GM19452 (cell line): ENCODE data around the gene ZIC4.

Experiments used
- ATAC-seq: cut with Tn5 transposase; IDR thresholded peaks from one replicate; pipeline ENCODE4 v1.9.1; 2021; ENCODE audit not compliant: unreplicated experiment

The ZIC4 gene

DNA sequence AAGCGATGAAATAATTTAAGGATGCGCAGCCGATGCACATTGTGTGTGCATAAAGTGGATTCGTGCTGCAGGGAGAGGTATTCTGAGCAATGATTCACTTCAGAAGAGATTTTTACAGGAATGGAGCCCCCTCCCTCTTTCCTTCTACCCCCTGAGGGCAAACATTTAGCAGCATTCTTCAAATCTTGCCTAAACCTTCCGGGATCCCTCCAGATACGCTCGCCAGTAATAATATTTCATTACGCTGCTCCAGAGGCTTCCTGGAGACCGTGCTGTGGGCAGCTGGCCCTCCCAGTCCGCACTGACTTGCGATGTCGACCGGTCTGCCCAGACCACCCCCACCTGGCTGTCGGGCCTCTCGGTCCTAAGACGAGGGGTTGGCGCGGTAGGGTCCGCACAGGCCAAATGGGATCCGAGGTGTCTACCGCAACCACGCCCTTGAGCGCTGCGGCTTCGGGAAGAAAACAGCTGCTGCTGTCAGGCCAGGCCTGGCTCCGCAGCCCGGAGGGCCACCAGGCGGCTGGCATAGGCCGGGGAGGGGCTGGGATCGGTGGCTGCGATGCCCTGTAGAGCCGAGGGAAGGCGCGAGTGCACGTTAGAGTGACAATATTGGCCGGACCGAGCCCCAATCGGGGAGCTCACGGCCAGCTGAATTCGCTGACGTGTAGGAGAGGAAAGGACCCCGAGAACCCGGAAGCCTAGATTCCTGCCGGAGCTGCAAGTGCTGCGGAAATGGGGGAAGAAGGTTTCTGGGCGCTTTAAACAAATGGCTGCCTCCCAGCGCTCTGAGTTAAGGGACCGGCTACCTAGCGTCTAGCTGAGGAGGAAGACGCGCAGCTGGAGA lies 14.3 kb downstream of the ZIC4 start:
- no peak for ATAC-seq

DNA sequence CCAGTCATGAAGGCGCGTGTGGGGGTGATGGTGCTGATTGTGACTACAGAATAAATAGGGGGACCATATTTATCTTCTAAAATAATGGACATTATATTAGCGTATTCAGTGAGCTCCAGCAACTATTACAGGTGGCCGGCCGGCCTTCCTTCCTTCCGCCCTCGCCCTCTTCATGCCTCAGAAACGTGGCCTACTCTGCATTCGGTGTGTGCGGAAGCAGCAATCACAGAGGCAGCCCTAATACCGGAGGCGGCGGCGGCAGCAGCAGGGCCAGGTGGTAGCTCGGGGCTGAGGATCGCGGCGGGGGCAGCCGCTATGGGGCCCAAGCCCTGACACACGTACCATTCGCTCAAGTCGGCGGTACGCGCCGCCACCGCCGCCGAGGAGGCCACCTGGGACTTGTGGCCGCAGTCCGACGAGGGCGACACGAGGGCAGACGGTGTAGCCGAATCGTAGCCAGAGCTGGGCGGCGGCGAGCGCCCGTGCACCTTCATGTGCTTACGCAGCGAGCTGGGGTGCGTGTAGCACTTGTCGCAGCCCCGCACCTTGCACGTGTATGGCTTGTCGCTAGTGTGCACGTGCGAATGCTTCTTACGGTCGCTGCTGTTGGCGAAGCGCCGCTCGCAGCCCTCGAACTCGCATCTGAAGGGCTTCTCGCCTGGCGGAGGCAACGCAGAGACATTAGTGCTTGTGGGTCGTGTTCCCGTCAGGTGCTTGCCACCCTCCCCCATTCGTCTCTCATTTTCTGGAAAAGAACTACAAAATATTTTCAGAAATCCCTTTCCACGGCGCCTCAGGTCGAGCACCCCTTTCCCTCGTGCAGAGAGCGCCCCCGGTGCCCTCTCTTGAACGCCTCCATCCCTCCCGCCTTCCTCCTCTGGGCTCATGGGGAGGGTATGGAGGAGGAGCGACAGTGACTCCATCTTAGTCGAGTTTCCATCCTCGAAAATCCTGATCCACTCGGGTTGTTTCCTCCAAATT lies 15.5 kb downstream of the ZIC4 start:
- no peak for ATAC-seq

DNA sequence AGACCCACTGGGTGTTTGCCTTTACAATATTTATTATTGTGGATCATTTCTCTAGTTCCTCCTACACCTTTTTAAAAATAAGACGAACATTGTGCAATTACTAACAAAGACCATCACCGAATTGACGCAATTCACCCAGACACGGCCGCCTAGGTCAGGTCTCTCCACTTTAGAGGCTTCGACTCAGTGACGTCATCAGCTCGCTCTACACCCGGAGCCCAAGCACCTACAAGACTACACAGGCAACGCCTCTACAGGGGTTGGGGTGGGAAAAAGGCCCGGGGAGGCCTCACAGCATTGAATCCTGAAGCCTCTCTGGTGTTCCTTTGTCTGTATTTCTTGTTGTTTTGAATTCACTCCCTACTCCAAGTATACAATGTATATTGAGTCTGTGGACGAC lies 16.6 kb downstream of the ZIC4 start:
- ATAC-seq: no peak

DNA sequence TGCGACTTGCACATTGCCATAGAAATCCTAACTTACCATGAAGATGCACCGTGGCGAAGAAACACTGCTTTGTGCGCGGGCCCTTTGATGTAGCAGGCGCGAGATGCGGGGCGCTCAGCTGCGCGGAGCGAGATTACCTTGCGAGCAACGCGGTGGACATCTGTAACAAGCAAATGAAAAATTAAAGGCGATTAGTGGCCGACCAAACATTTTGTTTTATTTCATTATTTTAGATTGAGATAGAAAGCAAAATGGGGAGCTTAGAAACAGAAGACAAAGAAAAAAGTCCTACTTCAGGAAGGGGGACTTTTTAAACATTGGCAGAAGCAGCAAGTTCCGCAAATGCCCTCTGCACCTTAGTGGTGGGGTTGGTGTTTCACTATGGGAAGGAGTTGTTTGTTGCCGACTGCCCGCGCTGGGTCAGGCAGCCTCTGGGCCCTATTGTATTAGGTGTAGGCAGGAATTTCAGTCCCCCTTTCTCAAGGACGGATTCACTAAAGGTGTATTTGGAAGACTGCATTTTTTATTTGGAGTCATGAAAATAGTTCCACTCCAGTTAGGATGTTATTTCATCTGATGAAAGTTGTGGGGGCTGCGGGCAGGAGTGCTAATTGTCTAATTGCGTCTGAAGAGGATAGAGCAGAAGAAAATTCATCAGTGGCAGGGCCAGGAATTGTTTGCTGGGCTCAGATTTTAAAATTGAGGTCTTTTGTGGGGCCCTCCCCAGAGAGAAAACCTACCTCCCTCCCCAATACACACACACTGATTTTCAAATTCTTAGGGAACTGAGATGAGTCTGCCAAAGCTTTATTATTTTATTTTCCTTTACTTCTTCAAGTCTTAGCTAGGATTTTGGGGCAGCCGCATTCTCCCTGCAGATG lies 17.4 kb downstream of the ZIC4 start:
- no peak for ATAC-seq

DNA sequence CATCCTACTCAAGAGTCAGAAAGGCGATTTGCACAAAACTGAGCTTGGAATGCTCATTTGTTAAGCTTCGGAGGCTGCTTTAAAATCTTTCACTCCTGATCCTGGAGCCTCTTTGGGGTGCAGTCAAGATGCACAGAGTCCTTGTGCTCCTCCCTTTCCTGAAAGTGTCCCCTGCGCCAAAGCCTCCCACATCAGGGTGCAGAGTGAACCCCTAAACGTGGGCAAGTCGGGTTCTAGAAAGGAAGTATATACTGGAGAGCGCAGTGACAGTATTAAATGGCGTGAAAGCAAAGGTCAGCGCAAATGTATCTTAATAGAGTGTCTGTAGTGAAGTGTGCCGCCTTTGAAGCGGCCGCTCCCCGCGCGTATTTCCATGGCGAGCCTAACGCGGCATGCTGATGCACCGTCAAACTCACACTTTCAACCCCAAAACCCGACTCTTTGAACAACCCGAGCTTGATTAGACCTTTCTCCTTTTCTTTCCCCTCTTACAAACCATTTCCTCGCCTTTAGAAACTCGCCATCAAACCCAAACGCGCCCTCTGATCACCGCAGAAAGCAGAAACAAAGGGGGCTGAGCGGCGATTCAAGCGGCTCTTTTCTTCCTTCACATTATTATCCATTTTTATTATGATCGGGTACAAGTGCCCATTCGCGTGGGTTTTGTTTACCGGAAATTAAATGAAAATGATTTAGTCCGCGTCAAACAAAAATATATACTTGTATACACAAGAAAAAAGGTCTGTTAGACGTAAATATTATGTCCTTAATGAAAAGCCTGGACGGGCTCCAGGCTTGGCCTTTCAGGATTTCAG lies 18.3 kb downstream of the ZIC4 start:
- no peak for ATAC-seq

DNA sequence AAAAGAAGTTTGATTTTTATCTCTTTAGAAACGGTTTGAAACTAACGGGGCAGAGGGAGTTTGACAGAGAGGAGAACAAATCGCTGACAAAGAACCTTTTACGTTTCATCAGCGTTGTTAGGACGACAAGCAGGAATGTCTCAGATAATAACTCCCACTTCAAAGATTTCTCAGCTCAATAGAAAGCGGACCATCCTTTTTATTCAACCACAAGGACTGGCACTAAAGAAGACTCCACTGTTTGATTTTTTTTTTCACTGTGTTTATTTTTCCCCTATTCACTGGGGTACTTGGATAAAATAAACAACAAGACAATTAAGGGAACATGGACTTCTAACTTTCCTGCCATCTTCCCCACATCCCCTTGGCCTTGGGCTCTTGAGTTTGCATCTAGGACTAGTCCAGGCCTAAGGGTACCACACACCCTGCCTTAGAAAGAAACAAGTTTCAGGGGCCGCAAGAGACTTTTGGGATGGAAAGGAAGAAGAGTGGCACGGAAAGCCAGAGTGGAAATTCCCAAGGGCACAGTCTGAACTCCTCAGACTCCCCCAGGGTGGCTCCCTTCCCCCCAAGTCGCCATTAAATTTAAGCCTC lies 19.0 kb downstream of the ZIC4 start:
- no peak for ATAC-seq

DNA sequence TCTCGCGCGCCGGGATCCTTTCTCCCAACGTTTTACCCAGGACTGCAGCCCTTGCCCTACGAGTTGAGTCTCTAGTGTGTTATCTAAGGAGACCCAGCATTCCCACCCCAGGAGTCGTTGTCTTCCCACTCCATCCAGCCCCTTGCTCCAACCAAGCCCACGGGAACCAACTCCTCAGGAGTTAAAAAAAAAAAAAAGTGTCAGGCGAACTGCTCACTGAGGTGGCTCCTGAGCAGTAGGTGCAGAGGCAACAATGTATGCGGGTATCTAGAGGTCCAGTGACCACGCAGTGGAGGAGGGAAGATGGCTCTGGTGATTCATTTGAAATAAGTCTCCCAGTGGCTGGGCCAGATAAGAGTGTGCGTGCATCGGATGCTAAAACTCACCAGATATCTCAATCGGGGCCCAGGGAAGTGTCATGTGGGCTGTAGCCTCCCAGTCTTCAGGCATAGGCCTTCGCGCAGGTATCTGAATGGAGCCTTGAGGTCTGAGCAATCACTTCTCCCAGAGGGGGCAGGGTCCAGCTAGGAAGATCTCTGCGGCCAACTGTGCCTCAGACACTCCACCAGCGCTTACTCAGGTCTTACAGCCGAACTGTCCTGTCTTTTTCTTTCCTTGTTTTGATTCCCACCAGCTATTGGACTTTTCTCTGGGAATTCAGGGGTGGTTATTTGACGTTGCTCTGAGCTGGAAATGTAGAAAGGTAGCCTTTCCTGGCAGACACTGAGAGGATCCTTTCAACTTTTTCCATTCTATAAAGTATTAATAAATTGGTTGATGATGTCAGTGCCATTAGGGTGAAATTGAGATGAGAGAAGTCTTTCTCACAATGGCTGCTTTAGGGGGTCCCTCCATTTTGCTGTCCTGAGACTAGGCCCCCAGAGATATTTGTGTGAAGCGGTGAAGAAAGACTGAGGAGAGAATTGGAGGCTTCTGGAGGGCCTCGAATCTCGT lies 21.0 kb downstream of the ZIC4 start:
- no peak for ATAC-seq

DNA sequence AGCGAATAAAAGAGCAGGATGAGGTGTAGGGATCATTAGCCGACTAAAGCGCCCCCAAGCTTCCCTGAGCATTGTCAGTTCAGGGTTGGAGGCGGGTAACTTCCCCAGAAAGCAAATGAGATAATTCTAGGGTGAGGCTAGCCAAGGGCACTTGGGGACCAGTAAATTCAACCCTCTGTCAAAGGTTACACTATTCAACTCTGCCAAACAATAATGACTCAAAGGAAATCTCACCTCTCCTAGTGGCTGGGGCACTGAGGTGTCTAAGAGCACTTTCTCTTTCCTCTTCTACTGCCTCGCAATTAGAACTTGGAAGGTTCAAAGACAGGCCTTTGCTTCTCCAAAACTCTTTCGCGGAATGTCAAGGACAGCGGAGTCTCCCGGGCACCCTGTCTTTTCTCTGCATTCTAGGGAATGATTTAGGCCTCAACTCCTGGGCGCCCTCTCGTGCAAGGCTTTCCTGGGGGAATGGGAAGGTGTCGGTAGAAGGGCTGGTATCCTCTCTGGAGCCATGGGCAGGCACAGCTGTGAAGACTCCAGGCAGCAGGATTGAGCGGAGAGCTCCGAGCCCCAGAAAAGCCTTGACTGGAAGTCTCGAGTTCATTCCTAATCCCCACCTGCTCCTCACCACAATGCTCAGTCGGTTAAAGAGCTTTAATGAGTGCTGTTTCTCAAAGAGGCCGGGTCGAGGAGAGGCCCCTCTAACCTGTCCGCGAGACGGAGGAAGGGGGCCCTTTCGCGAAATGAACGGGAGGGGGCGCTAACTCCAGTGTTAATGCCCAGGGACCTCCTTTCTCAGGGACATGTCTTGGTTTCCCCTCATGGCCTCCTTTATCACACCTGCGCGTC lies 21.9 kb downstream of the ZIC4 start:
- ATAC-seq: no peak

DNA sequence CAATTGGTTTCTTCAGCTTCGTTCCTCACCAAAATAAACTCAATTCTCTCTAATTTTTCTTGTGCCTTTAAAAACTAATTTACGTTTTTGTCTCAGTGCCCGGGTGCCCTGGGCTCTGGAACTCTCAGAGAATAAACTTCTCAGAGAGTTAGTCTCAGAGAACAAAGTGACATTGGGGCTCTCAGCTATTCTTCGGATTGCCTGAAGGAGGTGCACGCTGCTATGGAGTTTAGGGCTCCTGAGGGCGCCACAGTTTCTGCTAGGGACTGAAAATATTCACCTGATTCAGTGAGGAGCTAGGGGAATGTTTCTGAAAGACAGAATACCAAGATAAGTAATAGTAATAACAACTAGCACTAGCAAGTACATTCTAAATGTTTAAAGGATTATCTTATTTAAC lies 22.7 kb downstream of the ZIC4 start:
- ATAC-seq: no peak

DNA sequence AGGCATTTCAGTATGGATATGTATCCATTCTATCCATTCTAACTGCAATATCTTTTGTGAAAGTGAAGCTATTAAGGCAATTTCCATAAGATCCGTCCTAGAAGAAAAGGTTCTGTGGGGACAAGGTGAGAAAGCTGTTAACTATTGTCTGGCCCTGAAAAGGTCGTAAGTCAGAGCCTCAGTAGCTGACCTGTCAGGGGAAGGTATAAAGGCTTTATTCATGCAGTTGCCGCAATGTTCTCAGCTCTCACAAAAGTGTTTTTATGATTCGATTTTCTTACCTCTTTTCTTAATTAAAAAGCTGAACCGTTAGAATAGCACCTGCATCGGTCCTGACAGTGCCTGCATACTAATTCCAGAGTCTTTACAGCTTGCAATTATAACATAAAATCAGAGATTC lies 24.7 kb downstream of the ZIC4 start:
- ATAC-seq: no peak

DNA sequence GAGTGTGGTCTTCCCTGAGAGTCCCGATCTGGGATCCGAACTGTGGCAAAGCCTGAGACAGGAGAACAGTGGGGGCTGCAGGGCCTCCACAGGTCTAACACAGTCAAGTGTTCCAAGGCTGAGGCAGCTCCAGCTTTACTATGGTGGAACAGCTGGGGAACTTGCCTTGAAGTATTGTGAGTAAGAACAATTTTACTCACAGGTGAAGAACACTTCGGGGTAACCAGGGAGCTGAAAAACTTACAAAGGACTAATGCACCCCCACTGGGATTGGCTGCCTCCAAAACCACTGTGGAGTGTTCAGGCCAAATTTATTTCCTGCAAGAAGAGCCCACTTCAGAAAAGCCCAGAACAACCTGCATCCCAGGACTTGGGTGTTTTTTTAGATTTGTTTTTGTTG lies 25.4 kb downstream of the ZIC4 start:
- no peak for ATAC-seq

DNA sequence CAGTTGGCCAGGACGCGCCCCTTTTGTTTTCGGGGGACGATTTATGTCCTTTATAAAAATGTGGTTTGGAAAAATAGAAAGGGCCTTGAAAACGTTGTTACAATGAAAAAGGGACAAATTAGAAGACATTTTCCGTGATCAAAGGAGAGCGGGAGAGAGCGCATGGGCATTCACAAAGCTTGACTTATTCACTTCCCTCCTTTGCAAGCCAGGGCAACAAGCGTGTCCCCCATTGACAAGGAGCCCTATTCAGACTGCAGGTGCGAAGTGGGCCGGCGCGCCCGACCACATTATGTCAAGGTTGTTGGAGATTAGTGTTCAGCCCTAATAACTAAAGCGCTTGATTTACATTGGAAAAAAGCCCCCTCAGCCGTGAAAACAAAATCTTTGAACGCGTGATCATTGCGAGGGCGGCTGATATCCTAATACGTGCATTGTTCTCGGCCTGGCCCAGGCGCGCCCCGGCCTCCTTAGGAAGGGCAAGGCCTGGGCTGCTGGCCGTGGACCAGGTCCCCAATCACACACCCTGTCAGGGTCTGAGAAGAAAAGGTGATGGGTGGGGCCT lies 25.9 kb downstream of the ZIC4 start:
- no peak for ATAC-seq

DNA sequence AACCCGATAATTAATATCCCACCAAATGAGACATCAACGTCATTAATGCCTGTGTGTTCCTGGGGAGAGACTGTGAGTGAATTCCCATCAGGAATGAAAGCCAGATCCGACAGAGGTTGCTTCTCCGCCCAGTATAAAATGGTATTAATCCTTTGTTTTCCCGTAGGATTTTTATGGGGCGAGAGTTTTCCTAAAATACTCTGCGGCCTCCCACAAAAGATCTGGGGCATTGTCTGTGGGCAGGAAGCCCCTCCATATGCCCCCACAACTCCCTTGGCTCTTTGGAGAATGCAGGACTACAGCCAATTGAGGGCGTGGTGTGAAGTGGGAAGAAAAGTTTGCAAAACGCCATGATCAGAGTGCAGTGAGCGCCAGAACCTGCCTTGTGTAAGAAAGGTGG lies 26.7 kb downstream of the ZIC4 start:
- ATAC-seq: no peak

DNA sequence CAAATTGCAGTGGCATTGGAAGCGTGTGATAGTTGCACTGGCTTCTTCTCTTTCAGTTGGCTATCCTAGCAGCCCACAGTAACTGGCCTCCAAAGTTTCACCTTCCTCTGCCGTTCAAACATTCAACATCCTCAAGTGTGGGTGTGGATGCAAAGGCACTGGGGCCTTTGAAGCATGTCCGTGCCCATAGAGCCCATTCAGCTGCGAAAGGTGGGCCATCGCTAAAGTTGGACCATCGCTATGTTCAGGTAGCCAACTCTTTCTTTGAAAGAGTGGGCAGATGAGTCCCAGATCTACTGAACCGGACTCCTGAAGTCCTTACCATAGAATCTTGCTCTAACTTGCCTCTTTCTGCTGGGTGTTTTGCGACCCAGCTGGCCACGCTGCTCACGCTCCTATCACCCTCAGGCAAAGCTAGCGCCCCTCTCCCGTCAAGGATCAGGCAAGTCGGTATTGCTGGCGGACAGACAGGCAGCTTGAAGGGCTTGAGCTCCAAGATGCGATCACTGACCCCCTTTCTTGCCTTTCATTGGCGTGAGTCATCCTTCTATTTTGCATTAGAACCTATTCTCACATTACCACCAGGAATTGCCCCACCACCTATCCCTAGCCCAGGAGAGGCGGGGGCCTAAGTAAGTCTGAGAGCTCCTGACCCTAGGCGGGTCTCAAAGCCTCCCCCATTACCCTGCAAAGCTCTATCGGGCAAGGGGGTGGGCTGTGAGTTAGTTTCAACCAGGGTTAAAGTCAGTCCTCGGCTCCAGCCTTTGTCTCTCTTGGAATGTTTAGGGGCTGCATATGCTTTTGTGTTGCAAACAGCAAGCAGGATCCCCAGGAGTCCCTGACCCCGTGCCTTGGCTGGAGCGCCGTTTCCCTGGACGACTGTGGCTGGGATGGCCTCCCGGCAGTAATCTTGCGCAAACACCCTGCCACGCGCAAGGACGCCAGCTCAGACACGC lies 28.7 kb downstream of the ZIC4 start:
- ATAC-seq: no peak

DNA sequence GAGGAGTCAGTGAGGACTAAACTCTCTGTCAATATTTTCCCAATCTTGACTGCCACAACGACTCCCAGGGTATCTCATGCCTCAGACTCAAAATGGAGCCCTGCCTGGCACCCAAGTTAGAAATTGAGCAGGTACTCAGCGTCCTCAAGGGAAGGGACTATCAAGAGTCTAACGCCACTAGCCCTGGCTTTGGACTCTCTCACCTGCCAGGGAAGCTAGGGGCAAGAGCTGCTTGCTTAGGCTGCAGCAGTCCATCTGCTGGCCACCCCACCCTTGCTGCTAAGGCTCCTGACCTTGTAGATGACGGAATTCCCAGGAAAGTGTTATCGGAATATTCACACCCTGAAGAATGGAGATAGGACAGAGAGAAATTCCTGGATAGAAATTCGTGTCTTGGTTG lies 33.0 kb downstream of the ZIC4 start:
- ATAC-seq: no peak

DNA sequence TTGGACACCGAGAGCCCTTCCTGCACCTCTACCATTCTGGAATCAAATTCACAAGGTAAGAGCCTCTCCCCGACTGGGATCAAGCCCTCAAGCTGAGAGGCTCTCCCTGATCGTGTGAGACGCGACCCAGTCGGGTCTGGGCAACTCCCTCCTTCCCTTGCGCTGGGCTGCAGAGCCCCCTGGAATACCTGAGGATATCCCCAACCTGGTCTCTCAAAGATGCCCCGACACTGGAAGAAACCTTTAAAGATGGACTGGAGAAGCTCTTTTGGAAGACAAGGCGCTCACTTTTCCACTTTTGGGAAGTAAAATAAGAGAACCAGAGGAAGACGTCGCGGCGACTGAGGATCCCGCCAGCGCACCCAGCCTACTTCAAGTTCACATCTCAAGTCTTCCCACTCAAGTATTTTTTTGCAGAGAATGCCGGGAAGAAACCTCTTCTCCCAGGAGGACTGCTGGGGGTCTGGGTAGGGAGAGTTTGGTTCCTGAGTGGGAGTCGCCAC lies 33.8 kb downstream of the ZIC4 start:
- ATAC-seq: no peak
